Testis (tissue), 2 donors: ENCODE results near the gene ATF1.

Experiments
- CTCF ChIP-seq, 3 experiments: fragments of 450-650 bp in 2 of 3; fragments of 200-600 bp in 1 of 3; sonication (generic) in 1 of 3; IDR thresholded peaks; one replicate each; pipeline ENCODE4 v1.5.1; 2016 to 2019; ENCODE audit warnings: antibody characterized with exemption in 3 of 3, mild to moderate bottlenecking in 2 of 3, moderate library complexity in 1 of 3
- POLR2A ChIP-seq: fragments of 450-650 bp; IDR thresholded peaks from one replicate; pipeline ENCODE4 v1.6.1; 2017; ENCODE audit warnings: antibody characterized with exemption, mild to moderate bottlenecking, moderate library complexity

GRCh38 chr12:50749459-50749882 lies 14.4 kb upstream of the ATF1 start:
- TF ChIP-seq POLR2A (no peak), CTCF (IDR thresholded peaks at IDR 0.05) (no peak)
